HepG2 (cell line): ENCODE measurements around the gene CFAP61. TPM values are rescaled to one million over a fixed set of nuclear protein-coding genes. Genes with fewer than 3 reads are reported as not detected.

Experiments used
- ASH2L ChIP-seq: fragments of 300-600, 200-600 bp; sonication (generic); IDR thresholded peaks from 2 replicates; pipeline ENCODE4 v1.7.0; 2017; ENCODE audit warnings: low read depth, mild to moderate bottlenecking, moderate library complexity, mixed read lengths, low read length; ENCODE audit not compliant: insufficient read length
- HHEX ChIP-seq: IDR thresholded peaks from 2 replicates; pipeline ENCODE4 v1.6.1; 2016; ENCODE audit warnings: control low read depth
- HMG20B ChIP-seq: conservative IDR thresholded peaks from 2 replicates; pipeline ENCODE4 v1.6.1; 2016; ENCODE audit warnings: missing genetic modification reagents, missing compliant biosample characterization
- HNRNPH1 ChIP-seq: fragments of 200-400 bp; formaldehyde crosslinking; optimal IDR thresholded peaks from 2 replicates; pipeline ENCODE3; 2017; ENCODE audit warnings: mild to moderate bottlenecking, low read depth, low read length
- NFKB2 ChIP-seq: sonication (generic); formaldehyde crosslinking; IDR thresholded peaks from 2 replicates; pipeline ENCODE4 v1.4.0; 2020; ENCODE audit warnings: missing genetic modification reagents, borderline replicate concordance
- PAX8 ChIP-seq: sonication (generic); formaldehyde crosslinking; IDR thresholded peaks from 2 replicates; pipeline ENCODE4 v1.8.0; 2022; ENCODE audit warnings: mild to moderate bottlenecking, missing genetic modification reagents, borderline replicate concordance
- RBM22 ChIP-seq: fragments of 200-400 bp; formaldehyde crosslinking; optimal IDR thresholded peaks from 2 replicates; pipeline ENCODE3; 2017; ENCODE audit warnings: mild to moderate bottlenecking, low read length, moderate library complexity
- RORA ChIP-seq: sonication (generic); formaldehyde crosslinking; IDR thresholded peaks from 2 replicates; pipeline ENCODE4 v1.5.0; 2020; ENCODE audit warnings: mild to moderate bottlenecking, missing genetic modification reagents, moderate library complexity
- SETDB1 ChIP-seq: sonication (generic); formaldehyde crosslinking; IDR thresholded peaks from 2 replicates; pipeline ENCODE4 v1.5.1; 2020; ENCODE audit warnings: missing genetic modification reagents, mild to moderate bottlenecking, borderline replicate concordance
- SPEN ChIP-seq: sonication (generic); formaldehyde crosslinking; IDR thresholded peaks from 2 replicates; pipeline ENCODE4 v1.5.1; 2020; ENCODE audit warnings: low read depth, mild to moderate bottlenecking, missing genetic modification reagents
- SUZ12 ChIP-seq: fragments of 150-350 bp; IDR thresholded peaks from 2 replicates; pipeline ENCODE4 v1.6.1; 2014; ENCODE audit warnings: low read depth, low read length
- TGIF2 ChIP-seq: IDR thresholded peaks from 2 replicates; pipeline ENCODE4 v1.6.1; 2016; ENCODE audit warnings: control low read depth, missing compliant biosample characterization
- XRCC5 ChIP-seq: fragments of 200-400 bp; formaldehyde crosslinking; optimal IDR thresholded peaks from 2 replicates; pipeline ENCODE3; 2017; ENCODE audit warnings: mild to moderate bottlenecking, low read length
- ZNF24 ChIP-seq: fragments of 450-650 bp; IDR thresholded peaks from 2 replicates; pipeline ENCODE4 v1.6.1; 2017; ENCODE audit warnings: antibody characterized with exemption, mild to moderate bottlenecking
- ZNF670 ChIP-seq: sonication (generic); formaldehyde crosslinking; IDR thresholded peaks from 2 replicates; pipeline ENCODE4 v1.8.0; 2022; ENCODE audit warnings: mild to moderate bottlenecking, missing genetic modification reagents, borderline replicate concordance
- ZNF782 ChIP-seq: sonication (generic); formaldehyde crosslinking; IDR thresholded peaks from 2 replicates; pipeline ENCODE4 v1.4.0; 2020; ENCODE audit warnings: missing genetic modification reagents, mild to moderate bottlenecking, borderline replicate concordance
- polyA plus RNA-seq, 8 experiments: library from polyadenylated mRNA; depleted of rRNA in 3 of 8; stranded (reverse) in 7 of 8; unstranded in 1 of 8; fragments of >200 nt; fragmentation: Illumina TruSeq in 4 of 8; extraction: Trizol in 4 of 8; gene quantifications; 2 replicates each; pipeline versions ENCODE4 v1.2.1 to v1.2.3, GENCODE V29; 2011 to 2016; ENCODE audit warnings: low read depth in 4 of 8, missing spikeins in 1 of 8, mixed read lengths in 1 of 8; ENCODE audit not compliant: insufficient read depth in 1 of 8
- total RNA-seq, 5 experiments: library from RNA; depleted of rRNA; stranded (reverse); fragments of >200 nt; fragmentation: Illumina TruSeq; extraction: Trizol; gene quantifications; 2 replicates each; pipeline ENCODE4 v1.2.3, GENCODE V29; 2016; ENCODE audit warnings: low read depth in 1 of 5
- TF ChIP-seq, protein P1 (sequence below): sonication (generic); formaldehyde crosslinking; IDR thresholded peaks from 2 replicates; pipeline ENCODE4 v1.8.1; 2022; ENCODE audit warnings: low read depth, mild to moderate bottlenecking, missing genetic modification reagents
- TF ChIP-seq, protein P2 (sequence below): sonication (generic); formaldehyde crosslinking; IDR thresholded peaks from 2 replicates; pipeline ENCODE4 v1.4.0; 2020; ENCODE audit warnings: missing genetic modification reagents, borderline replicate concordance
- TF ChIP-seq, protein P3 (sequence below): fragments of 450-650 bp; IDR thresholded peaks from 2 replicates; pipeline ENCODE4 v1.6.1; 2017; ENCODE audit warnings: mild to moderate bottlenecking
- TF ChIP-seq, protein P4 (sequence below): sonication (generic); formaldehyde crosslinking; conservative IDR thresholded peaks from 2 replicates; pipeline ENCODE4 v1.8.0; 2022; ENCODE audit warnings: missing genetic modification reagents
- TF ChIP-seq, protein P5 (sequence below): sonication (generic); formaldehyde crosslinking; IDR thresholded peaks from 2 replicates; pipeline ENCODE4 v1.5.0; 2020; ENCODE audit warnings: mild to moderate bottlenecking, missing genetic modification reagents, moderate library complexity

CFAP61 gene
- total and polyA plus RNA-seq, 2 of the 13 experiments (the other 11 are each of a cell fraction or from before 2014, with no cell fraction given): 0.27 TPM; not detected in 1

DNA sequence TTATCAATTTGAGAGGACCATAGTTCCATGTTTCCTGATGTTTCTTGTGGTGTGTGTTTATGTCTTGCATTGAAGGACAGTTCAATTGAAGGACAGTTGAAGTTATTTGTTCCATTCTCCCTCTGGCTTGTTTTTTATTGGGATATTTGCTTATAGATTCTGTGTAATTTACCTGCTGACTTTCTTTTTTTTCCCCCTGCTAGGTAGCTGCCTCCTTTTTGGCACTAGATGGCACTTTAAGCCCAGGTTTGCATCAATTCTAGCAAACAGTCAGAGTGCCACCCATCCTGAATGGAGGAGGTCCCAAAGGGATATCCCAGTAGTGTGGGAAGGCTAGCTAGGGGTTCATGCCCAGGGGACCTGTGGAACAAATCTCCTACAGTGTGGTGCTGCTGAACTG lies 78.1 kb downstream of the CFAP61 start (continued):
- TF ChIP-seq, protein P1, sequence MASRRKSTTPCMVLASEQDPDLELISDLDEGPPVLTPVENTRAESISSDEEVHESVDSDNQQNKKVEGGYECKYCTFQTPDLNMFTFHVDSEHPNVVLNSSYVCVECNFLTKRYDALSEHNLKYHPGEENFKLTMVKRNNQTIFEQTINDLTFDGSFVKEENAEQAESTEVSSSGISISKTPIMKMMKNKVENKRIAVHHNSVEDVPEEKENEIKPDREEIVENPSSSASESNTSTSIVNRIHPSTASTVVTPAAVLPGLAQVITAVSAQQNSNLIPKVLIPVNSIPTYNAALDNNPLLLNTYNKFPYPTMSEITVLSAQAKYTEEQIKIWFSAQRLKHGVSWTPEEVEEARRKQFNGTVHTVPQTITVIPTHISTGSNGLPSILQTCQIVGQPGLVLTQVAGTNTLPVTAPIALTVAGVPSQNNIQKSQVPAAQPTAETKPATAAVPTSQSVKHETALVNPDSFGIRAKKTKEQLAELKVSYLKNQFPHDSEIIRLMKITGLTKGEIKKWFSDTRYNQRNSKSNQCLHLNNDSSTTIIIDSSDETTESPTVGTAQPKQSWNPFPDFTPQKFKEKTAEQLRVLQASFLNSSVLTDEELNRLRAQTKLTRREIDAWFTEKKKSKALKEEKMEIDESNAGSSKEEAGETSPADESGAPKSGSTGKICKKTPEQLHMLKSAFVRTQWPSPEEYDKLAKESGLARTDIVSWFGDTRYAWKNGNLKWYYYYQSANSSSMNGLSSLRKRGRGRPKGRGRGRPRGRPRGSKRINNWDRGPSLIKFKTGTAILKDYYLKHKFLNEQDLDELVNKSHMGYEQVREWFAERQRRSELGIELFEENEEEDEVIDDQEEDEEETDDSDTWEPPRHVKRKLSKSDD (CRISPR knock-in tag): no peak
- TF ChIP-seq, protein P2, sequence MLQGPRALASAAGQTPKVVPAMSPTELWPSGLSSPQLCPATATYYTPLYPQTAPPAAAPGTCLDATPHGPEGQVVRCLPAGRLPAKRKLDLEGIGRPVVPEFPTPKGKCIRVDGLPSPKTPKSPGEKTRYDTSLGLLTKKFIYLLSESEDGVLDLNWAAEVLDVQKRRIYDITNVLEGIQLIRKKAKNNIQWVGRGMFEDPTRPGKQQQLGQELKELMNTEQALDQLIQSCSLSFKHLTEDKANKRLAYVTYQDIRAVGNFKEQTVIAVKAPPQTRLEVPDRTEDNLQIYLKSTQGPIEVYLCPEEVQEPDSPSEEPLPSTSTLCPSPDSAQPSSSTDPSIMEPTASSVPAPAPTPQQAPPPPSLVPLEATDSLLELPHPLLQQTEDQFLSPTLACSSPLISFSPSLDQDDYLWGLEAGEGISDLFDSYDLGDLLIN: no peak
- no peak for TF ChIP-seq ZNF24
- no peak for TF ChIP-seq RORA (CRISPR knock-in tag)
- TF ChIP-seq PAX8 (CRISPR knock-in tag): no peak
- TF ChIP-seq, protein P3, sequence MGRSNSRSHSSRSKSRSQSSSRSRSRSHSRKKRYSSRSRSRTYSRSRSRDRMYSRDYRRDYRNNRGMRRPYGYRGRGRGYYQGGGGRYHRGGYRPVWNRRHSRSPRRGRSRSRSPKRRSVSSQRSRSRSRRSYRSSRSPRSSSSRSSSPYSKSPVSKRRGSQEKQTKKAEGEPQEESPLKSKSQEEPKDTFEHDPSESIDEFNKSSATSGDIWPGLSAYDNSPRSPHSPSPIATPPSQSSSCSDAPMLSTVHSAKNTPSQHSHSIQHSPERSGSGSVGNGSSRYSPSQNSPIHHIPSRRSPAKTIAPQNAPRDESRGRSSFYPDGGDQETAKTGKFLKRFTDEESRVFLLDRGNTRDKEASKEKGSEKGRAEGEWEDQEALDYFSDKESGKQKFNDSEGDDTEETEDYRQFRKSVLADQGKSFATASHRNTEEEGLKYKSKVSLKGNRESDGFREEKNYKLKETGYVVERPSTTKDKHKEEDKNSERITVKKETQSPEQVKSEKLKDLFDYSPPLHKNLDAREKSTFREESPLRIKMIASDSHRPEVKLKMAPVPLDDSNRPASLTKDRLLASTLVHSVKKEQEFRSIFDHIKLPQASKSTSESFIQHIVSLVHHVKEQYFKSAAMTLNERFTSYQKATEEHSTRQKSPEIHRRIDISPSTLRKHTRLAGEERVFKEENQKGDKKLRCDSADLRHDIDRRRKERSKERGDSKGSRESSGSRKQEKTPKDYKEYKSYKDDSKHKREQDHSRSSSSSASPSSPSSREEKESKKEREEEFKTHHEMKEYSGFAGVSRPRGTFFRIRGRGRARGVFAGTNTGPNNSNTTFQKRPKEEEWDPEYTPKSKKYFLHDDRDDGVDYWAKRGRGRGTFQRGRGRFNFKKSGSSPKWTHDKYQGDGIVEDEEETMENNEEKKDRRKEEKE: no peak
- TF ChIP-seq HNRNPH1: no peak
- no peak for TF ChIP-seq NFKB2 (CRISPR knock-in tag)
- TF ChIP-seq, protein P4, sequence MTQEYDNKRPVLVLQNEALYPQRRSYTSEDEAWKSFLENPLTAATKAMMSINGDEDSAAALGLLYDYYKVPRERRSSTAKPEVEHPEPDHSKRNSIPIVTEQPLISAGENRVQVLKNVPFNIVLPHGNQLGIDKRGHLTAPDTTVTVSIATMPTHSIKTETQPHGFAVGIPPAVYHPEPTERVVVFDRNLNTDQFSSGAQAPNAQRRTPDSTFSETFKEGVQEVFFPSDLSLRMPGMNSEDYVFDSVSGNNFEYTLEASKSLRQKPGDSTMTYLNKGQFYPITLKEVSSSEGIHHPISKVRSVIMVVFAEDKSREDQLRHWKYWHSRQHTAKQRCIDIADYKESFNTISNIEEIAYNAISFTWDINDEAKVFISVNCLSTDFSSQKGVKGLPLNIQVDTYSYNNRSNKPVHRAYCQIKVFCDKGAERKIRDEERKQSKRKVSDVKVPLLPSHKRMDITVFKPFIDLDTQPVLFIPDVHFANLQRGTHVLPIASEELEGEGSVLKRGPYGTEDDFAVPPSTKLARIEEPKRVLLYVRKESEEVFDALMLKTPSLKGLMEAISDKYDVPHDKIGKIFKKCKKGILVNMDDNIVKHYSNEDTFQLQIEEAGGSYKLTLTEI (CRISPR knock-in tag): no peak
- TF ChIP-seq SPEN (CRISPR knock-in tag): no peak
- TF ChIP-seq SETDB1 (CRISPR knock-in tag): peak; percentile 86; the same call in 1 of the 2 replicates
- TF ChIP-seq TGIF2 (CRISPR knock-in tag): no peak
- TF ChIP-seq SUZ12: no peak
- peak; percentile 50 for TF ChIP-seq XRCC5
- no peak for TF ChIP-seq ASH2L
- TF ChIP-seq, protein P5, sequence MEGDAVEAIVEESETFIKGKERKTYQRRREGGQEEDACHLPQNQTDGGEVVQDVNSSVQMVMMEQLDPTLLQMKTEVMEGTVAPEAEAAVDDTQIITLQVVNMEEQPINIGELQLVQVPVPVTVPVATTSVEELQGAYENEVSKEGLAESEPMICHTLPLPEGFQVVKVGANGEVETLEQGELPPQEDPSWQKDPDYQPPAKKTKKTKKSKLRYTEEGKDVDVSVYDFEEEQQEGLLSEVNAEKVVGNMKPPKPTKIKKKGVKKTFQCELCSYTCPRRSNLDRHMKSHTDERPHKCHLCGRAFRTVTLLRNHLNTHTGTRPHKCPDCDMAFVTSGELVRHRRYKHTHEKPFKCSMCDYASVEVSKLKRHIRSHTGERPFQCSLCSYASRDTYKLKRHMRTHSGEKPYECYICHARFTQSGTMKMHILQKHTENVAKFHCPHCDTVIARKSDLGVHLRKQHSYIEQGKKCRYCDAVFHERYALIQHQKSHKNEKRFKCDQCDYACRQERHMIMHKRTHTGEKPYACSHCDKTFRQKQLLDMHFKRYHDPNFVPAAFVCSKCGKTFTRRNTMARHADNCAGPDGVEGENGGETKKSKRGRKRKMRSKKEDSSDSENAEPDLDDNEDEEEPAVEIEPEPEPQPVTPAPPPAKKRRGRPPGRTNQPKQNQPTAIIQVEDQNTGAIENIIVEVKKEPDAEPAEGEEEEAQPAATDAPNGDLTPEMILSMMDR (CRISPR knock-in tag): peak; percentile 84
- no peak for TF ChIP-seq HHEX (CRISPR knock-in tag)
- no peak for TF ChIP-seq HMG20B (CRISPR knock-in tag)
- TF ChIP-seq RBM22: no peak
- TF ChIP-seq ZNF670 (CRISPR knock-in tag): no peak
- TF ChIP-seq ZNF782 (CRISPR knock-in tag): no peak
